ENCODE results near the gene NKAIN2.

NKAIN2 gene

DNA sequence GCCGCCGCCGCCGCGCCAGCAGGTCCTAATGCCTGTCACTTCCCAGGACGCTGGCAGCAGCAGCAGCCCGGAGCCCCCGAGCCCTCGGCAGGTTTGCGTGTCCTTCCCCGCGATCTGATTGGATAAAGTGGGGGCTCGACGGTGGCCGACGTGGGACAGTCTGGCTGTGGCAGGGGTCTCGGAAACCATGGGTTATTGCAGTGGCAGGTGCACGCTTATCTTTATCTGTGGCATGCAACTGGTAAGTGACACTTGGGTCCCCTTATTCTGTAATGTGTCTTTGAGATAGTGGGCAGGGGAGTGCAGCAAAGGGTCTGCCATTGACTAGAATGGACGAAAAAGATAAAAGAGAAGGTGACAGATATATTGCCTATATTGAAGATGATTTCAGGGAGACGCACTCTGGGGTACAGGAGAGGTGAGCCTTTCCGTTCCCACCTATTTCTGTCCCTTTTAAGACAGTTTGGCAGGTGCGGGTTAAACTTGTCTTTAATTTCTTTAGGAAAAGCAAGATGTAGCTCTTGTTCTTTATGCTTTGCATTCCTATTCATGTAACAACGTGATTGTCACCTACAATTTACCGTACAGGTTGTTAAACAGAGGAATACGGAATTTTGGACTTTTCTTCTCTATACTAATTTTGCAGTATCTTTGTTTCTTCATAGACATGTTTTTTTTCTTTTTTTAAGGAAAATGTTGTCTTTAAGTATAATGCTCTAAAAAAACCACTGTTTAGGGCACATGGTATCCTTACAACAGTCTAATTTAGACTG is 535 bp downstream of the NKAIN2 start:
- no peak overlapping the region for H3K4me3 ChIP-seq (ENCODE audit: low read depth, low read length)
- H3K9me3 ChIP-seq, result no peaks in the 10 kb centered on the region
- H3K36me3 ChIP-seq, result no peaks in the 10 kb centered on the region
- TF ChIP-seq, protein P1, sequence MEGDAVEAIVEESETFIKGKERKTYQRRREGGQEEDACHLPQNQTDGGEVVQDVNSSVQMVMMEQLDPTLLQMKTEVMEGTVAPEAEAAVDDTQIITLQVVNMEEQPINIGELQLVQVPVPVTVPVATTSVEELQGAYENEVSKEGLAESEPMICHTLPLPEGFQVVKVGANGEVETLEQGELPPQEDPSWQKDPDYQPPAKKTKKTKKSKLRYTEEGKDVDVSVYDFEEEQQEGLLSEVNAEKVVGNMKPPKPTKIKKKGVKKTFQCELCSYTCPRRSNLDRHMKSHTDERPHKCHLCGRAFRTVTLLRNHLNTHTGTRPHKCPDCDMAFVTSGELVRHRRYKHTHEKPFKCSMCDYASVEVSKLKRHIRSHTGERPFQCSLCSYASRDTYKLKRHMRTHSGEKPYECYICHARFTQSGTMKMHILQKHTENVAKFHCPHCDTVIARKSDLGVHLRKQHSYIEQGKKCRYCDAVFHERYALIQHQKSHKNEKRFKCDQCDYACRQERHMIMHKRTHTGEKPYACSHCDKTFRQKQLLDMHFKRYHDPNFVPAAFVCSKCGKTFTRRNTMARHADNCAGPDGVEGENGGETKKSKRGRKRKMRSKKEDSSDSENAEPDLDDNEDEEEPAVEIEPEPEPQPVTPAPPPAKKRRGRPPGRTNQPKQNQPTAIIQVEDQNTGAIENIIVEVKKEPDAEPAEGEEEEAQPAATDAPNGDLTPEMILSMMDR (IDR thresholded peaks at IDR 0.05; ENCODE audit: low read depth, low read length), result no peak
- no peak for DNase-seq
- H3K4me1 ChIP-seq, result no peaks in the 10 kb centered on the region
- H3K27me3 ChIP-seq, result peaks cover 31% of the 10 kb centered on the region

GRCh38 chr6:123804787-123805540 is 1.3 kb downstream of the NKAIN2 start:
- Histone ChIP-seq H3K4me1 (no peaks in the 10 kb centered on the region), H3K27me3 (peaks cover 31% of the 10 kb centered on the region), H3K36me3 (no peaks in the 10 kb centered on the region), H3K9me3 (no peaks in the 10 kb centered on the region), H3K4me3 (ENCODE audit: low read depth, low read length) (no peak overlapping the region)
- no peak for DNase-seq
- TF ChIP-seq, protein P1 (IDR thresholded peaks at IDR 0.05; ENCODE audit: low read depth, low read length), result no peak

GRCh38 chr6:123805921-123806320 is 2.3 kb downstream of the NKAIN2 start:
- no peaks in the 10 kb centered on the region for H3K4me1 ChIP-seq
- TF ChIP-seq, protein P1 (IDR thresholded peaks at IDR 0.05; ENCODE audit: low read depth, low read length), result no peak
- H3K27me3 ChIP-seq, result peaks cover 31% of the 10 kb centered on the region
- no peaks in the 10 kb centered on the region for H3K9me3 ChIP-seq
- no peak overlapping the region for H3K4me3 ChIP-seq (ENCODE audit: low read depth, low read length)
- DNase-seq, result no peak
- no peaks in the 10 kb centered on the region for H3K36me3 ChIP-seq

DNA sequence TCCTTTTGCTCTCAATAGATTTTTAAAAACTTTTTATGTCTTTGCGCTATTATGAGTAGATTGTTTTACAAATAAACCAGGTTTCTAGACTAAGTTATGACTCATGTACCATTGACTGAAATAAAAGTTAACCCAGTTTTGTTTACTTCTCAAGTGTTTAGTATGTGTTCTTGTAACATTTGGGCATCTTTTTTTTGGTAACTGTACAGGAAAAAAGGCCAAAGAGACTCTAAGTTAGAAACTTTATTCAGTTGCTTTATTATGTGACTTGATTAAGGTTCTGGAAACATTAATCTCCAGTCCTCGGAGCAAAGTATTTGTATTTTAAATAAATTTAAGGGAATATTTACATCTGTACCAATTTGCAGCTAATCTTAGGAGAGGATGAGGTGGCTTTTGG is 2.9 kb downstream of the NKAIN2 start:
- Histone ChIP-seq H3K4me3 (ENCODE audit: low read depth, low read length) (no peak overlapping the region), H3K4me1 (no peaks in the 10 kb centered on the region), H3K27me3 (peaks cover 31% of the 10 kb centered on the region), H3K36me3 (no peaks in the 10 kb centered on the region), H3K9me3 (no peaks in the 10 kb centered on the region)
- TF ChIP-seq, protein P1 (IDR thresholded peaks at IDR 0.05; ENCODE audit: low read depth, low read length), result no peak
- no peak for DNase-seq

GRCh38 chr6:123808556-123808955 is 4.9 kb downstream of the NKAIN2 start:
- H3K4me1 ChIP-seq, result no peaks in the 10 kb centered on the region
- no peaks in the 10 kb centered on the region for H3K9me3 ChIP-seq
- TF ChIP-seq, protein P1 (IDR thresholded peaks at IDR 0.05; ENCODE audit: low read depth, low read length), result no peak
- H3K27me3 ChIP-seq, result peaks cover 23% of the 10 kb centered on the region
- no peaks in the 10 kb centered on the region for H3K36me3 ChIP-seq
- H3K4me3 ChIP-seq (ENCODE audit: low read depth, low read length), result no peak overlapping the region
- DNase-seq, result no peak

GRCh38 chr6:123810214-123810613 is 6.5 kb downstream of the NKAIN2 start:
- H3K4me3 ChIP-seq (ENCODE audit: low read depth, low read length), result no peak overlapping the region
- TF ChIP-seq, protein P1 (IDR thresholded peaks at IDR 0.05; ENCODE audit: low read depth, low read length), result no peak
- DNase-seq, result no peak

More at GRCh38 chr6:123810214-123810613, 6.5 kb downstream of the NKAIN2 start:
- Histone ChIP-seq H3K9me3 (no peaks in the 10 kb centered on the region), H3K36me3 (no peaks in the 10 kb centered on the region), H3K27me3 (peaks cover 6% of the 10 kb centered on the region), H3K4me1 (no peaks in the 10 kb centered on the region)
